ENCODE results near the gene MRPL42.

GRCh38 chr12:93536766-93537488 lies 69.6 kb downstream of the MRPL42 start:
- TF ChIP-seq POLR2A (IDR thresholded peaks at IDR 0.05; ENCODE audit: low read depth, low read length): no peak
- TF ChIP-seq, protein P1, sequence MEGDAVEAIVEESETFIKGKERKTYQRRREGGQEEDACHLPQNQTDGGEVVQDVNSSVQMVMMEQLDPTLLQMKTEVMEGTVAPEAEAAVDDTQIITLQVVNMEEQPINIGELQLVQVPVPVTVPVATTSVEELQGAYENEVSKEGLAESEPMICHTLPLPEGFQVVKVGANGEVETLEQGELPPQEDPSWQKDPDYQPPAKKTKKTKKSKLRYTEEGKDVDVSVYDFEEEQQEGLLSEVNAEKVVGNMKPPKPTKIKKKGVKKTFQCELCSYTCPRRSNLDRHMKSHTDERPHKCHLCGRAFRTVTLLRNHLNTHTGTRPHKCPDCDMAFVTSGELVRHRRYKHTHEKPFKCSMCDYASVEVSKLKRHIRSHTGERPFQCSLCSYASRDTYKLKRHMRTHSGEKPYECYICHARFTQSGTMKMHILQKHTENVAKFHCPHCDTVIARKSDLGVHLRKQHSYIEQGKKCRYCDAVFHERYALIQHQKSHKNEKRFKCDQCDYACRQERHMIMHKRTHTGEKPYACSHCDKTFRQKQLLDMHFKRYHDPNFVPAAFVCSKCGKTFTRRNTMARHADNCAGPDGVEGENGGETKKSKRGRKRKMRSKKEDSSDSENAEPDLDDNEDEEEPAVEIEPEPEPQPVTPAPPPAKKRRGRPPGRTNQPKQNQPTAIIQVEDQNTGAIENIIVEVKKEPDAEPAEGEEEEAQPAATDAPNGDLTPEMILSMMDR (conservative IDR thresholded peaks at IDR 0.05; ENCODE audit: low read depth, low read length): no peak
- TF ChIP-seq SMC3 (IDR thresholded peaks at IDR 0.05; ENCODE audit: low read depth, low read length): no peak
- no peak for TF ChIP-seq NFE2L2 (IDR thresholded peaks at IDR 0.05; ENCODE audit: low read depth, low read length)
